ENCODE results near the gene STAB2.

DNA sequence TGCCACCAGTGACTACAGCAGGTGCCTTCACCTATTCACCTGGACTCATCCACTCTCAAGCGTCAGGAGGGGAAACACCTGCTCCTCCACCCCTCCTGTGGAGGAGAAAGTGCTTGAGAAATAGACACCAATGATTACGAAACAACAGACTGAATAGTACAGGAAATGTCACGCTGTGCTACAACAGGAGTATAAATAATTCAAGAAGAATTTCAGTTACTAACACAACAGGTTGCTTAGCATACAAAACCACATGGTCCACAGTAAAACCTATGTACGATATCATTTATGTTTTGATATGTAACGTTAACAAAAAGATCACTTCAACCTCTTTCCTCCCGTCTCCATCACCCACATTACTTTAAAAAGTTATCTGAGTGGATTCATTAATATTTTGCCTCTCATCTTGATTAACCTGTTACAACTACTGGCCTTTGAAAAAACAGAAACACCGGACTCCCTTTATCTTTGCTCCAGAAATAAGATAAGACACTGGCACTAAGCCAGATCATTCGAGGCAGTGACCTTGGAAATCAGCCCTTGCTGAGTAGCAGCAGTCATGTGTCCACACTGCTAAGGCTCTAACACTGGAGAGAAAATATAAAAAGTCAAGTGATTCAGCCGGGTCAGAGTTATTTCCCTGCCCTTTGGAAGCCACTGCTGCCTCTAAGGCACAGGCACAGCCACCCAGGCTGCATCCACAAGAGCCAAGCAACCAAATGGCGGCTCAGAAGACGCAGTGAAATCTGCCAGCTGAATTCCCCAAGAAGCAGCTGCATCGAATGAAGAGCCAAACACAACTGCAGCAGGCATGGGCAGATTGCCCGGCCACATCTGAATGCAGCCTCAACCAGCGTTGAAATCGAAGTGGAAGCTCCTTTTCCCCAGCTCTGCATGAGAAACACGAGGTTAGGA is 213.0 kb downstream of the STAB2 start:
- no peak for TF ChIP-seq YY1 (IDR thresholded peaks at IDR 0.05; ENCODE audit: insufficient read depth, insufficient read length)
- no peak for TF ChIP-seq ZNF274 (IDR thresholded peaks at IDR 0.05; ENCODE audit: low read depth, low read length)
- no peak for TF ChIP-seq SUZ12 (IDR thresholded peaks at IDR 0.05; ENCODE audit: extremely low read depth, insufficient read depth, insufficient read length)
